ENCODE results near the gene NTSR1. TPM values are rescaled to one million over a fixed set of nuclear protein-coding genes. Genes with fewer than 3 reads are reported as not detected.

The NTSR1 gene
- total RNA-seq, 1 experiment from 2014 or later: 0.40 TPM

DNA sequence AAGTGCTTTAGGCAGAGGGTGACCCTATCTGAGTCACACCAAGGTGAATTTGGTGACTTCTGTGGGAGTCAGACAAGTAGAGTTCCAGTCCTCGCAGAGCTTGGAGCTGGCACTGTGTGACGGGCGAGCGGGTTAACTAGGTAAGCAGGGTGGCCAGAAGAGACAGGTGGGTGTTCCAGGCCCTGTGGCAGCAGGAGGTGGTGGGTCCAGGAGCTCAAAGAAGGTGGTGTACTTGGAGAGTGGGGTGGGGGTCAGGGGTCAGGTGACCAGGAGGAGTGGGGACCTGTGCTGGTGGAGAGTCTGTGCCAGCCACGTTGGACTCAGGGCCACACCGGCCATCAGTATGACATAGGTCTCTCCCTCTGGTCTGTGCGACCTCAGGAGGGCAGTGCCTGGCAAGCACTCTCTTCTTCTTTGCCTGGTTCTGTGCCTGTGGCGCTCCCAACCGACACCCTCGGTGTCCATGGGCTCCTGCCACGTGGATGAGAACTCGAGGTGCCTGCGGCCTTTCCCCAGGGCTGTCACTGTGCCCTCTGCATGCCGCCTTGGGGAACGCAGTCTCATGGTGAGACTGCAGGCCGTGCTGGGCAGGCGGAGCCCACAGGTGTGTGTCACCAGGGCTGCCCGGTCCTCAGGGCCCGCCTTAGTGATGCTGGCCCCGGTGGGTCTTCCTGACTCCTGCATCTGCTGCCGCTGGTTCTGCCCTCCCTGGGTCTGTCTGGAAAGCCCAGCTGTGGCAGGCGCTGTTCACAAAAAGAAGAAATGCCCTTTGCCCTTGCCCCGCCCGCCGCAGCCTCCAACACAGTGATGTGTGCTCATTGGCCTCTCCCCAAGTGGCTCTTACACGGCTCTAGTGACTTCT is 89.3 kb downstream of the NTSR1 start:
- no peaks in the 10 kb centered on the region for H3K27me3 ChIP-seq
- H3K9me3 ChIP-seq: no peaks in the 10 kb centered on the region
- no peak for DNase-seq
- peak overlapping the region; percentile 45 for H3K4me3 ChIP-seq
- peaks cover 43% of the 10 kb centered on the region for H3K36me3 ChIP-seq

- Histone ChIP-seq H3K4me3 (no peak overlapping the region), H3K36me3 (peaks cover 43% of the 10 kb centered on the region), H3K27me3 (no peaks in the 10 kb centered on the region), H3K9me3 (no peaks in the 10 kb centered on the region)
- DNase-seq: no peak
Measured at GRCh38 chr20:62799036-62799435, 90.4 kb downstream of the NTSR1 start.

DNA sequence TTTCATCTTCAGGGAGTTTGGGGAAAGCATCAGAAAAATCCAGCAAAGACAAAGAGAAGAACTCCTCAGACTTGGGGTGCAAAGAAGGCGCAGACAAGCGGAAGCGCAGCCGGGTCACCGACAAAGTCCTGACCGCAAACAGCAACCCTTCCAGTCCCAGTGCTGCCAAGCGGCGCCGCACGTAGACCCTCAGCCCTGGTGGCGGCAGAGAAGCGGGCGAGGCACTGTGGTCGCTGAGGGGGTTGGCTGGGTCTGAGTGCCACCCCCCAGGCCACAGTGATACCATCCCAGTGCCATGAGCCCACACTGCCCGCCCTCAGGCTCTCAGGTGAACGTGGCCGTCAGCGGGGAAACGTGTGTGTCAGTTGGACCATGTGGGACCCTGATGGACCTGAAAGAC is 90.8 kb downstream of the NTSR1 start:
- H3K27me3 ChIP-seq: no peaks in the 10 kb centered on the region
- DNase-seq: no peak
- no peak overlapping the region for H3K4me3 ChIP-seq
- H3K9me3 ChIP-seq: no peaks in the 10 kb centered on the region
- peaks cover 43% of the 10 kb centered on the region for H3K36me3 ChIP-seq

DNA sequence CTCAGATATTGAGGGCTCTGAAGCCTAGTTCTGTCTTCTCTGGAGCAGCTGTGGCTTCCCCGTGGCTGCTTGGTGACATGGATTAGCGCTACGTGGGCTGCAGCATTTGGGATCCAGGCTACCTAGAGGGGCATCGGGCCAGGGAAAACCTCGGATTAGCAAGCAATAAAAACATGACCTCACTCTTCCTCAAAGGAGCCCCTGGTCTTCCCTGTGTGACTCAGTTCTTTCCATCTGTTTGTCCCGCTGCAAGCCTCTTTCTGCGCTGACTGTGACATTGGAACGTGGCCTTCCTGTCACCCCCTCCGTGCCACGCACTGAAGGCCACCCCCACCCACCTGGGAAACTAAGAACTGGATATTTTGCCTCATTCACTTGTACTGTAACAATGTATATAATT is 91.2 kb downstream of the NTSR1 start:
- H3K9me3 ChIP-seq: no peaks in the 10 kb centered on the region
- no peak overlapping the region for H3K4me3 ChIP-seq
- no peak for DNase-seq
- H3K36me3 ChIP-seq: peaks cover 43% of the 10 kb centered on the region
- no peaks in the 10 kb centered on the region for H3K27me3 ChIP-seq

- no peak for DNase-seq
- Histone ChIP-seq H3K36me3 (peaks cover 45% of the 10 kb centered on the region), H3K9me3 (no peaks in the 10 kb centered on the region), H3K27me3 (no peaks in the 10 kb centered on the region), H3K4me3 (no peak overlapping the region)
Measured at GRCh38 chr20:62800314-62801259, 92.0 kb downstream of the NTSR1 start.

DNA sequence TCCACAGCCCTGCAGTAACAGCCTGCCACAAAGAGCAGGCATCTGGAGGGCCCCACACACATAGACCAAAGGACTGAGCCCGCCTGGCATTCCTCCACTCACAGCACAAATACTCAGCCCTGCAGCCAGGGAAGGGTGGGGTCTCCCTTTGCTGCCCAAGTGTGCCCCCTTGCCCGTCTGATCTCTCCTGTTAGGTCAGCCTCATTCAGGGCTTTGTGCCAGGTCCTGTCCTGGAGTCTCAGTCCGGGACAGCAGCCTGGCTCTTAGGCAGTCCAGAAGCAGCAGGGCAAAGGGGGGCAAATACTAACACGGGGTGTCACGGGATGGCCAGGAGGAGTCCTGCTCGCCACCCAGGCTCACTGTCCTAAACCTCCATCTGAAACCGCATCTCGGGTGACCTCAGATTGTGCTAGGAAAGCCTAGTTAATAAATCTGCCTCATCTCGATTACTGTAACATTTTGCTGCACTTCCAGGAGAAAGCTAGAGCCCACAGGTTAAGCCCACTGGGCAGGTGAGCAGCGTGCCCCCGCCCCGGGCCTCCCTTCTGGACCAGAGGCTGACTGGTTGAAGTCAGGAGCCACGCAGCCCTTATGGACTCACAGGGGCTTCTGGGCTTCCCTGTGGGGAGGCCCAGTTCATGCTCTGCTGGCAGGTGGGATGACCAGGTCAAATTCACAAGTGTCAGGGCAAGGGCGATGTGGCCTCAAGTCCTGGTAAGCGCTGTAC is 92.8 kb downstream of the NTSR1 start:
- H3K4me3 ChIP-seq: no peak overlapping the region
- H3K27me3 ChIP-seq: no peaks in the 10 kb centered on the region
- peaks cover 54% of the 10 kb centered on the region for H3K36me3 ChIP-seq
- DNase-seq: no peak
- H3K9me3 ChIP-seq: no peaks in the 10 kb centered on the region

- Histone ChIP-seq H3K4me3 (no peak overlapping the region), H3K36me3 (peaks cover 60% of the 10 kb centered on the region), H3K27me3 (no peaks in the 10 kb centered on the region)
Measured at GRCh38 chr20:62802026-62802712, 93.5 kb downstream of the NTSR1 start.

DNA sequence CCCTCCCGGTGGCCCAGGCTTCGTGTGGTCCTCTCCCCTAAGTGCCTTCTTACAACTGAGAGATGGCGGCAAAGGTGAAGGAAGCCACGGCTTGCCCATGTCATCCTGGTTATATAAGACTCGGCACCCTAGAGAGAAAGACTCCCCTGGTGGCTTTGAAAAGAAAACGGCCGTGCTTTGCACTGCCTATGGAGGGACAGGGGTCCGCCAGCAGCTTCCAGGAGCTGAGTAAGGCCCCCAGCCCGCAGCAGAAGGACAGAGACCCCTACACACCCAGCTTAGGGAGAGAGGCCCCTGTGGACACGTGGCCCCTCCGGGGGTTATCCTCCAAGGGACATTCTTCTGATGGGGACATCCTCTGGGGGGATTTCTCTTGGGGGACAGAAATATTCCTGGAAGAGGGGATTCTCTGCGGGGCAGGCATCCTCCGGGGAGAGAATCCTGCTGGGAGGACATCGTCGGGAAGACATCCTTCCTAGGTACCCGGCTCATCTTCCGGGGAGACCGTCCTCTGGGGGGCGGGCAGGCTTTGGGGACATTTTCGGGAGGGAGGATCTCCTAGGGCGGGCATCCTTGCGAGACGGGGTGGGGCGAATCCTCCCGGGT is 95.5 kb downstream of the NTSR1 start:
- H3K36me3 ChIP-seq: peaks cover 59% of the 10 kb centered on the region
- H3K4me3 ChIP-seq: peak overlapping the region; percentile 29
- no peaks in the 10 kb centered on the region for H3K9me3 ChIP-seq
- DNase-seq: no peak
- no peaks in the 10 kb centered on the region for H3K27me3 ChIP-seq

More at GRCh38 chr20:62802026-62802712, 93.5 kb downstream of the NTSR1 start:
- H3K9me3 ChIP-seq: no peaks in the 10 kb centered on the region
- DNase-seq: no peak

- Histone ChIP-seq H3K4me3 (peak within 1 kb of the TSS; percentile 80), H3K36me3 (peaks cover 59% of the 10 kb centered on the region), H3K9me3 (no peaks in the 10 kb centered on the region), H3K27me3 (no peaks in the 10 kb centered on the region)
- DNase-seq: peak; percentile 65
Measured at GRCh38 chr20:62804627-62805154, 96.1 kb downstream of the NTSR1 start, which contains the start of gene OGFR. Gene OGFR, plus strand, starts transcription at chr20:62804835. Its CDS starts 25 bp downstream, at chr20:62804860.

DNA sequence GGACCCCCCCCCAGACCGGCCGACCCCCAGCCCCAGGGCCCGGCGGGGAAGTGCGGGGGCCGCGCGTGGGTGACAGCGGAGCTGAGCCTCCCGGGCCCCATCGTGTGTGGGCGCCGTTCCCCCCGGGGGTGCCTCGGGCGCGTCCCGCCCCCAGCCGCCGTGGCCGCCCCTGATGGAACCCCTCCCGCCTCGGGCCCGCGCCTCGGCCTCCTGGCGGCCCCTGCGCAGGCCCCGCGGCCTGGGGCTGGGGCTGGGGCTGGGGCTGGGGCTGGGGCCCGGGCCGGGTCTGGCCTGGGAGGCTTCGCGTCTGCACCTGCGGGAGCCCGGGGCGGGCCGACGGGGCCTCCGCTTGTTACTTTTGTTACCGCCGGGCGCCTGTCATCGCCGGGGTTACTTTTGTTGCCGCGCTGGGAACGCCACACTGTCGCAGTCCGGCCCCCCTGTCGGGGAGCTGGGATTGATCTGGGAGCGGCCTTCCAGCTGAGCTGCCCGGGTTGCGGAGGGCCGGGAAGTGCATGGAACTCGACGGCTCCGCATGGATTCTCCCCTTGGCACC is 96.6 kb downstream of the NTSR1 start:
- DNase-seq: no peak
- H3K36me3 ChIP-seq: peaks cover 59% of the 10 kb centered on the region

GRCh38 chr20:62805711-62806382 is 97.2 kb downstream of the NTSR1 start:
- Histone ChIP-seq H3K4me3 (peak overlapping the region; percentile 80), H3K27me3 (no peaks in the 10 kb centered on the region), H3K36me3 (peaks cover 59% of the 10 kb centered on the region), H3K9me3 (no peaks in the 10 kb centered on the region)
- peak; percentile 53 for DNase-seq

More for the DNA sequence above, 96.6 kb downstream of the NTSR1 start:
- Histone ChIP-seq H3K9me3 (no peaks in the 10 kb centered on the region), H3K27me3 (no peaks in the 10 kb centered on the region), H3K4me3 (peak overlapping the region; percentile 80)

- H3K36me3 ChIP-seq: peaks cover 61% of the 10 kb centered on the region
- DNase-seq: no peak
- H3K9me3 ChIP-seq: no peaks in the 10 kb centered on the region
- H3K27me3 ChIP-seq: no peaks in the 10 kb centered on the region
- peak overlapping the region; percentile 80 for H3K4me3 ChIP-seq
Measured at GRCh38 chr20:62806383-62807050, 97.9 kb downstream of the NTSR1 start.

DNA sequence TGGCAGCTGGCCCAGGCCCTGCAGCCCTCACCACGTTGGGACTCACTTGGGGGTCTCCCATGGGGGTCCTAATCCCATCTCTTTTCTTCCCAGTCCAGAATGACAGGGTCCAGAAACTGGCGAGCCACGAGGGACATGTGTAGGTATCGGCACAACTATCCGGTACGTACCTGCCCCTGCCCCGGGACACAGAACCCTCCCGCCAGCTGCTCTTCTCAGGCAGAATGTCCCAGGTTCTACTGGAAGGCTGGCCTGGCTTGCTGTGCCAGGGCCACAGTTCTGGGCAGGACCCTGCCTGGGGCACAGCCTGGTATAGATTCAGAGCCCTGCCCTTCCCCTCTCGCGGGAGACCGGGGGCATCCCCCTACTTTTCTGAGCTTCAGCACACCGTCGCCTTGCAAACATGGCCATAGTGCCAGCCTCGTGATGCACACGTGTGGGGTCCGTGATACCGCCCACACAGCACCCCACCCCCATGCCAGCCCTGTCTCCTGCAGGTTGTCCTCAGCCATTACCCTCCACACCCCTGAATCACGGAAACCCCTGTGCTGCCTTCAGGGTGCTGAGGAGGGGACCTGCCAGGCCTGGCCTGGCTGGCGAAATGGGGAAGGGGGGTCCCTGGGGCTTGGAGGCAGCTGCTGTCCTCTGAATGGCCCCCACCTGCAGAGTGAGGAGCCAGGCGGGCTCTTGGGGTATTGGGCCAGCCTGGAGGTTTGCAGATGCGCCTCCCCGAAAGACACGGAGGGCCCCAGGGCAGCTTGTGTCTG is 99.0 kb downstream of the NTSR1 start:
- H3K36me3 ChIP-seq: peaks cover 72% of the 10 kb centered on the region

More for the DNA sequence above, 99.0 kb downstream of the NTSR1 start:
- Histone ChIP-seq H3K4me3 (no peak overlapping the region), H3K27me3 (no peaks in the 10 kb centered on the region), H3K9me3 (no peaks in the 10 kb centered on the region)
- DNase-seq: no peak
